ENCODE data around the gene PMAIP1.

GRCh38 chr18:59926131-59926530 is 26.3 kb downstream of the PMAIP1 start:
- no peak for TF ChIP-seq CTCF (conservative IDR thresholded peaks at IDR 0.05; ENCODE audit: low read length)
- no peak for TF ChIP-seq EZH2phosphoT487 (IDR thresholded peaks at IDR 0.05; ENCODE audit: borderline replicate concordance, low read depth, low read length)
